NCI-H146 treated with DMSO at 0.1 percent for 48 hours (cell line): ENCODE measurements around the gene FBXO7.

Source experiments
- DNase-seq: peaks from one replicate; lab custom pipeline; 2025; ENCODE audit not compliant: unreplicated experiment; lab: John Stamatoyannopoulos, UW

Gene FBXO7

GRCh38 chr22:32531228-32531627 lies 56.6 kb downstream of the FBXO7 start:
- no peak for DNase-seq

DNA sequence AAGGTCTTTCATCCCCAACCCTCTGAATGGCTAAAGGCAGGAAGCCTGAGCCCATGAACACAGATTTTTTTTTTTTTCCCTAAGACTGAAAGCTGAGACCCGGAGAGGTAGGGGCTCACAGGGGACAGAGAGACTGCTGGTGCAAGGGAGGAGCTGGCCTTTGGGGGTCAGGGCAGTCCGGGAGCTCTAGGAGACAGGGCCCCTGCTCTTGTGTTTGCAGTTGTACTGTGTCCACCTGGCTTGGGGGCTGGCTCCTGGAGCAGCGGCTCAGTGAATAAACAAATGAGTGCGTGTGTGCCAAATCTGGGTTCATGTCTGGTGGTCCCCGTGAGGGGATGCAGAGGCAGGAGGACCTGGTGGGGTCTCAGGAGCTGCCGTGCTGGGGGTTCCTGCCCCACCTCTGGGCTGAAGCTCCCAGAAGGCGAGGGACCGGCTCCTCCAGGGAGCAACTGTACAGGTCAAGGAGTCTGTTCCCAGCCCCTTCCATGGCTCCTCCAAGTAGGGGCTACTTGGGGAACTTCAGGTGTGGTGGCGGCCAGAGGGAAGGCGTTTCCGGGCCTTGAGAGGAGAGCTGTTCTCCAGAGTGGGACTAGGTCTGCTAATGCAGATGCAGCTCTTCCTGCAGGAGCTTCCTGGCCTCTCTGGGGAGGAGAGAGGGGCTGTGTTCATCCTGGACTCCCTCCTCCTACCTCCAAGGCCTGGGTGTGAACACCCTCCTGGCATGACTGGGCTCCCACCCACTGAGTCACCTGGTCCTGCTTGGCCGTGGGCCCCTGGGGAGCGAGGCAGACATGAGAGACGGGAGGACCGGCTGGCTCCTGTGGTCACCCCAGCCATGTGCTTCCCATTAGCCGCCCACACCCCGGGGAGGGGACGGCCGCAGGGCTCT lies 57.6 kb downstream of the FBXO7 start:
- peak; percentile 47 for DNase-seq

- no peak for DNase-seq
These were observed 58.2 kb downstream of the FBXO7 start for GRCh38 chr22:32532820-32533128.

DNA sequence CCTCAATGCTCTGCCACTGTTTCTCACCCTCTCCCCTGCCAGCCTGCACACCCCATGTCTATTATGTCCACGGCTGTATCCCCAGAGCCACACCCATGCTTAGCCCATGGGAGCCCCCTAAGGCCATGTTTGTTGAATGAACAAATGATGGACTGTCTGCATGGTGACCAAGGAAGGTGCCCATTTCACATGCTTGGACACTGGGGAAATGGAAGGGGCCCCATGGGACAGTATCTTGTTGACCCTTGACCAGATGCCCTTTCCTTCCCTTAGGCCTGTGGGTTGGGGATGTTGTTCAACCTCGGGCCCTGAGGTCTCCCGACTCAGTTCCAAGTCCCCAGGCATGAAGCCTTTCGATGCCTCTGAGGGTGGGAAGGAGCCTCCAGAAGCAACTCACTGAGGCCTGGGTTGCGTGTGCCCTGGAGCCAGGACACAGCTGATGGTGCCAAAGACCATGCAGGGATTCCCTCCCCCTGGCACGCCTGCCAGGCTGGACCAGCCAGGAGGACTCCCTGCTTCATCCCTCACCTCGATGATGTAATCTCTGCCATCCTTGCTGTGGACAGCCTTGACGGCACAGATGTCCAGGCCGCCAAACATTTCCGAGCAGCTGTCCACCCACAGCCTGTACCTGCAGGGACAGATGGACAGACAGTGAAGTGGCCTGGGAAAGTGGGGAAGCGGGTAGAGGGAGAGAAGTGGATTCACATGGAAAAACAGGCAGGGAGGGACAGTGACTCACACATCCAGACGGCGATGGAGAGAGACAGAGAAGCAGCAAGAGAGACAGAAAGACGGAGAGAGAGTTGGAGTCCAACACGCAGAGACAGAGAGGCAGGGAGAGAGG lies 58.9 kb downstream of the FBXO7 start:
- DNase-seq: no peak

GRCh38 chr22:32534252-32535235 lies 59.9 kb downstream of the FBXO7 start:
- DNase-seq: no peak

- DNase-seq: no peak
These were observed 61.0 kb downstream of the FBXO7 start for GRCh38 chr22:32535531-32536190.

GRCh38 chr22:32536352-32536751 lies 61.7 kb downstream of the FBXO7 start:
- no peak for DNase-seq

DNA sequence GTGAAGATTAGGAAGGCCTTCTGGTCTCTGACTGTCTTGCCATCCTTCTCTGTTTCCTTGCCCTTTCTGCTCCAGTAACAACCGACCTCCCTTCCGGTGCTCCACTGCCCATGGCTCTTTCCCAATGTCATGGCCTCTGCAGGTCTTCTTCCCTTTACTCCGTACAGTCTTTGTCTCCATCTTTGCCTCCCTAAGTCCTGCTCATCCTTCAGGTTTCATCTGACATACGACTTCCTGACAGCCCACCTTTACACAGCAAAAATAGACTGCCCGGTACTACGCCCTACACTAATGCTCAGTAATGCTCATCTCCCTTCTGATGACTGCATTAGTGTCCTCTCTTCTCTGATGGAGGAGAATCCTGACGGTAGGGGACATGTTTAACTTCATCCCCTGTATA lies 63.9 kb downstream of the FBXO7 start:
- no peak for DNase-seq

- DNase-seq: no peak
These were observed 65.2 kb downstream of the FBXO7 start for GRCh38 chr22:32539631-32540421.

- no peak for DNase-seq
These were observed 66.9 kb downstream of the FBXO7 start for GRCh38 chr22:32541481-32541880.

GRCh38 chr22:32542066-32542676 lies 67.6 kb downstream of the FBXO7 start:
- DNase-seq: no peak

DNA sequence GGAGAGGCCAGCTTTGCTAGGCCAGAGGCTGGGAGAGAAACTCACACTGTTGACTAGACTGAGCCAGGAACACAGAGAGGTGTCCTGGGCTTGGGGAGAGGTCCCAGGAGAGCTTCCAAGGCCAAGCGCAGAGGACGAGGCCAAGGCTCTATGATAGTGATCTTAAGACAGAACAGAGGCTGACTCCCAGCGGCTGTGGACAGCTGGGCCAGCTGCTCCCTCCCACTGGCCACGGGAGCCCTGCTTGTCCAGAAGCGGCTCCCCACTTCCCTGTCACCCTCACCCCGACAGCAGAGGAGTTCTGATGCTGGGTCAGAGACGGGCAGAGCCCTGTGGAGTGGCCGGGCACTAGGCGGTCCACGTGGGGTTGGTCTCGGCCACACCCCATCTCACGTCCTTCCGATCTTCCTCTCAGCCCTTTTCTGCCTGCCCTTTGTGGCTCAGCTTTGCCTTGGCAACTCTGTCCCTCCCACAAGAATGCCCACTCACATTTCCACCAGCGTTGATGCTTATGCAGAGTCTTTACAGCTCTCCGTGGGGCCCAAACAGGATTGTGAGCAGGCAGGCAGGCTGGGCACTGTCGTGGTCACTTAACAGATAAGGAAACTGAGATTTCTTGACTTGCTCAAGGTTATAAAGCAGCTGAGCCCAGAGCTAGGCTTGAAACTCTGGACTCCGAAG lies 68.2 kb downstream of the FBXO7 start:
- DNase-seq: no peak

DNA sequence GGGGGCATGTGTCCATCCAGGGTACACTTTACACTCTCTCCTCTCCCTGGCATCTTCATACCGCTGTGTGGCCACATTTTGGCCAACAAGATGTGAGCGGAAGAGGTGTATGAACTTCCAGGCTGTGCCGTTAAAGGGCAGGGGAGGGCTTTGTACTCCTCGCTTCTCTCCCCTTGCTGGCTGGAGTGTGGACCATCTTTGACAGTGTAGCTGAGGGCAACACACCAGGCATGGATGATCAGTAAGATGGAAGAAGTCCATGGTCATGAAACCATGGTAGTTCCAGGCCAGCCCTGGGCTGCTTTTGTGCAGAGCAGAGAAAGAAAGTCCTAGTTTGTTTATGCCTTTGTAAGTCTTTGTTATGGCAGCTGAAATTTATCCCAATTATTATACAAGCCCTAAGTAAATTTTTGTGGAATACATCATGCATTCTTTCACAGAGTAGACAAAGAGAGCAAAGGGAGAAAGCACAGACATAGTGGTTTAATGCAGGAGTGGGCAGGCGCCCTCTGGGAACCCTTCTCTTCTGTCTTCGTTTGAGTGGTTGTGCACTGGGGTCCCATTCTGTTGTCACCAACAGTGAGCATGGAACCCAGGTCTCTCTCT lies 70.4 kb downstream of the FBXO7 start:
- no peak for DNase-seq

DNA sequence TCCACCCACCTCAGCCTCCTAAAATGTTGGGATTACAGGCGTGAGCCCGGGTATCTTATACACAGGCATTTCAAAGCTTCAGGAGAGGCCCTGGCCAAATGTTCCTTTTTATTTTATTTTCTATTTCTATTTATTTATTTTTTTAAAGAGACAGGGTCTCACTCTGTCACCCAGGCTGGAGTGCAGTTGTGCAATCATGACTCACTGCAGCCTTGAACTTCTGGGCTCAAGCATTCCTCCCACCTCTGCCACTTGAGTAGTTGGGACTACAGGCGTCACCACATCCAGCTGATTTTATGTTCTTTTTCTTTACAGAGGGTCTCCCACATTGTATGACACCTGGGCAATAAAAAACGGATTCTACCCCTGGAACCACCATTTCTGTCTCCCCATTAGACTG lies 71.2 kb downstream of the FBXO7 start:
- no peak for DNase-seq

DNA sequence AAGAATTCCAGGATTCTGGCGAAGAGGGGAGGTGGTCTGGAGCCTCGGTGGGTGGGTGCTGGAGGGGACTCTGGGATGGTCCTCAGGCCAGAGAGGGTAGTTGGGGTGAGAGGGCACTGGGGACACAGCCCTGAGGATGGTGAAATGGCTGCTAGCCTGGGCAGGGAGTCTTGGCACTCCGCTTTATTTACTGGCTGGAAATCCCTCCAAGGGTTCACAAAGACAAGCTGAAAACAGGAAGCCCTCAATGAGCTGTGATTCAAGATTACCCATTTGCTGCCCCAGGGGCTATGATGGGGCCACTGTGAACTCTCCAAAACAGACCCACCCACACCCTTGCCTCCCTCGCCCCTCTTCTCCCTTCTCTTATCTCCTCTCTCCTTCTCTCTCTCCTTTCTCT lies 71.9 kb downstream of the FBXO7 start:
- DNase-seq: no peak

GRCh38 chr22:32546935-32547334 lies 72.3 kb downstream of the FBXO7 start:
- DNase-seq: no peak

- DNase-seq: no peak
These were observed 73.4 kb downstream of the FBXO7 start for GRCh38 chr22:32548039-32548438.
